ENCODE measurements around the gene PLB1.
"Not testable (repeated sequence)": the region's sequence is repeated elsewhere in the genome, so short reads cannot be mapped to it uniquely, and the experiment has no call there.

Gene PLB1

GRCh38 chr2:28469947-28470535, 25.8 kb upstream of the PLB1 start:
- DNase-seq: no peak

GRCh38 chr2:28470759-28471158, 25.1 kb upstream of the PLB1 start:
- DNase-seq: no peak

DNA sequence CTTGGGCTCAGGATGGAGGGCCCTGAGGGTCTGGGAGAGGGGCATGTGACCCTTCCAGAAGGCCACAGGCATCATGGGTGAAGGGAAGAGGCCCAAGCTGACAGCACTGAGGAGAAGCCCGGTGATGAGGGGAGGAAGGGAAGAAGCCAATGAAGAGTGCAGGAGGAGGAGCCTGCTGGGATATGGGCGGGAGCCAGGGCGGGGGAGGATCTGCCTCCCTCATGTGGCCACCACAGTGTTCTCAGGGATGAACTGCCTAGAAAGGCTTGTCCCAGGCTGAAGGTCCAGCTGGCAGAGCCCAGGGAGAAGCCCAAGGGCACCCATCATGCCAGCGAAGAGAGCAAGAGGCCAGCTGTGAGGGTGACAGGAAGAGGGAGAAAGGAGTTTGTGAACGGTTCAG, 24.6 kb upstream of the PLB1 start:
- DNase-seq: no peak

DNA sequence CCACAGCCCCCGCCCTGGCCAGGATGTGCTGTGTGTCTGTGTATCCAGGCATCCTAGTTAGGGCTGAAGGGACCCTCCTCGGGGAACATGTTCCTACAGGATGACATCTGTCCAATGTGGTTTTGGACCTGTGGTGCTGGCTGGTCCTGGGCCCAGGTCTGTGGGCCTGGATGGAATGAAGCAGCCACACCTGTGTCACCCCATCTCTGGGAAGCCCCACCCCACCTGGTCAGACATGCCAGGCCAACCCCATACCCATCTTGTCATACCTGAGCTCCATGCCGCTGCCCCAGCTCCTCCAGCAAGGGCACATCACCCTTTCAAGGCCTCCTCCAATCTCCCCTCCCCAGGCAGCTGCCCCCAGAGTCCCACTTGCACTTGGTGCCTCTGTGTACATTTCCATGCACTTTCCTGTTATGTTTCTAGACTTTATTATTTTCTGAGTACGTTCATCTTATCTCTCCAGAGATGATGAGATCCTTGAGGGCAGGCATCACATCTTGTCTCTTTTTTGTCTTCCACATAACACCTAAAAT, 24.1 kb upstream of the PLB1 start:
- DNase-seq: no peak

DNA sequence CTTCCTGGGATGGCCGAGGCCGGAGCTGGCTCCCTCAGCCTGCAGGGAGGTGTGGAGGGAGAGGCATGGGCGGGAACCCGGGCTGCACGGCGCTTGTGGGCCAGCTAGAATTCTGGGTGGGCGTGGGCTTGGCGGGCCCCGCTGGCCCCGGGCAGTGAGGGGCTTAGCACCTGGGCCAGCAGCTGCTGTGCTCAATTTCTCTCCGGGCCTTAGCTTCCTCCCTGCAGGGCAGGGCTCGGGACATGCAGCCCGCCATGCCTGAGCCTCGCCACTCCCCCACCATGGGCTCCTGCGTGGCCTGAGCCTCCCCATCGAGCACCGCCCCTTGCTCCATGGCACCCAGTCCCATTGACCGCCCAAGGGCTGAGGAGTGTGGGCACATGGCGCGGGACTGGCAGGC, 23.2 kb upstream of the PLB1 start:
- DNase-seq: not testable (repeated sequence)

- no peak for DNase-seq
Measured at GRCh38 chr2:28475088-28475595, 20.7 kb upstream of the PLB1 start.

DNA sequence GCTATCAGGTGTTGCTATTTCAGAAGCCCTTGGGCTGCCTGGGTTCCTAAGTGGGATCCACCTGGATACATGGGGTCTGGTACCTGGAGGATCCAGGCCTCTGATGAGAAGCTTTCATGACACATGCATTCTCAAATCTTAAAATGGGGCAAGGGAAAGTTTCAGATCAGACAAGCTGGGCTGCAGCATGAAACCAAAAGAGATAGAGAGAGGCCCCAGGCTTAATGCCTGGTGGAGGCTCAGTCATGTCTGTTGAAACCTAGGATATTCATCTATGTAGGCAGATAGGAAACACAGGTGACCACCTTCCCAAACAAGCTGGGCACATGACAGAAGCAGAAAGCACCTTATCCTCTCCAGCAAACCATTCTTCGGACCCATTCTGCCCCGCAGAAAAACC, 18.8 kb upstream of the PLB1 start:
- DNase-seq: no peak

DNA sequence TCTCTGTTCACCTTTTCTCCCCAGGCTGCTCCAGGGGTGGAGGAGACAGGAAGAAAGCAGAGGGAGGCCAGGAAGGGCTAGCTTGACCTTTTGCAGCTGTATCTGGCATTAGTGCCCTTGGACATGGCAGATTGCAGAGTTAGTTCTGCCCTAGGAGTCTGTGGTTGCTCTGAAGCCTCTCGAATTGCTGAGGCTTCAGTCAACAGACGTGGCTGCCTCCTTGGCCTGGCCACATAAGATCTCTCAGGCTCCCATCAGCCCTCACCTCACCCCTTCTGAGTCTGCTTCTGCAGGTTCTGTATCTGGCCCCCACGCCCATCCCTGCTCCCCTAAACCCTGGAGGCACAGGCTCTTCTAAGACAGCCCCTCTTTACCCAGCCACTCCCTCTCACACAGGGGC, 18.2 kb upstream of the PLB1 start:
- DNase-seq: no peak

DNA sequence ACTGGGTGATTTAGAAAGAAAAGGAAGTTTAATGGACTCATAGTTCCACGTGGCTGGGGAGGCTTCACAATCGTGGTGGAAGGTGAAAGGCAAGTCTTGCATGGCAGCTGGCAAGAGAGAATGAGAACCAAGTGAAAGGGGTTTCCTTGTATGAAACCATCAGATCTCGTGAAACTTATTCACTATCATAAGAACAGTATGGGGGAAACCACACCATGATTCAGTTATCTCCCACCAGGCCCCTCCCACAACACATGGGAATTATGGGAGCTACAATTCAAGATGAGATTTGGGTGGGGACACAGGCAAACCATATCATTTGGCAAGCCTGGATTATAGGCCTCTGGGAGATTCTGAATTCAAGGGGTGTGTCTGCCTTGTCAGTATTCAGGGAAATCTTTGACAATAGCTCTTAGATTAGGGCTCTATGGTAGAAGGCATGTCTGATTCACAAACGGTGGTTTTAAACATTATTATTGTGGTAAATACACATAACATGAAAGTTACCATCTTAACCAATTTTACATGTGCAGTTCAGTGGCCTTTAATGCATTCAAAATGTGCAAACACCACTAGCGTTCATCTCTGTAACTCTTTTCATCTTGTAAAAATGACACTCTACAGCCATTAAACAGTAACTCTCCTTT, 15.3 kb upstream of the PLB1 start:
- no peak for DNase-seq

DNA sequence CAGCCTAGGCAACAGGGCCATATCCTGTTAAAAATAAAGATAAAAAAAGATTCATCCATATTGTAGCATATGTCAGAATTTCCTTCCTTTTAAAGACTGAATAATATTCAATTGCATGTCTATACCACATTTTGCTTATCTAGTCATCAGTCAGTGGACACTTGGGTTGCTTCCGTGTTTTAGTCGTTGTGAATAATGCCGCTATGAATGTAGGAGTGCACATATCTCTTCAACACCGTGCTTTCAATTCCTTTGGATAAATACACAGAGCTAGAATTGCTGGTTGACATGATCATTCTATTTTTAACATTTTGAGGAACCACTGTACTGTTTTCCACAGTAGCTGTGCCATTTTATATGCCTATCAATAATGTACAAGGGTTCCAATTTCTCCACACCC, 14.0 kb upstream of the PLB1 start:
- no peak for DNase-seq

GRCh38 chr2:28484835-28485234, 11.0 kb upstream of the PLB1 start:
- DNase-seq: no peak

- DNase-seq: no peak
Measured at GRCh38 chr2:28486526-28486925, 9.3 kb upstream of the PLB1 start.

DNA sequence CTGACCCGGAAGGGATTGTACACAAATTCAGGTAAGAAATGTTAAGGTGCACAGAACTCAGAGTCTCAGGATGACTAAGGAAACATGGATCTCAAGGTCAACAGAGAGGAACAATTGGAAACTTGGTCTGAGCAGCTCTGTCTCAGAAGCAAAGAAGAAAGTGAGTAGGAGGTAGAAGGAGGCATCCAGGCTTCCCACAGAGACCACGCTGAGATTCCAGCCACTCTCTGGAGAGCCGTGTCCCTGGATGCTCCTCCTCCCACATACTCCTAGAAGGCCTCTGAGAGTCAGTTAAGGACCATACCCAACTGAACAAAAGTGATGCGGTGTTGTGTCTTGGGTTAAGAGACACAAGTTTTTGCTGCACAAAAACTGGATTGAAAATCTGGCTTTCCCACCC, 8.6 kb upstream of the PLB1 start:
- no peak for DNase-seq

DNA sequence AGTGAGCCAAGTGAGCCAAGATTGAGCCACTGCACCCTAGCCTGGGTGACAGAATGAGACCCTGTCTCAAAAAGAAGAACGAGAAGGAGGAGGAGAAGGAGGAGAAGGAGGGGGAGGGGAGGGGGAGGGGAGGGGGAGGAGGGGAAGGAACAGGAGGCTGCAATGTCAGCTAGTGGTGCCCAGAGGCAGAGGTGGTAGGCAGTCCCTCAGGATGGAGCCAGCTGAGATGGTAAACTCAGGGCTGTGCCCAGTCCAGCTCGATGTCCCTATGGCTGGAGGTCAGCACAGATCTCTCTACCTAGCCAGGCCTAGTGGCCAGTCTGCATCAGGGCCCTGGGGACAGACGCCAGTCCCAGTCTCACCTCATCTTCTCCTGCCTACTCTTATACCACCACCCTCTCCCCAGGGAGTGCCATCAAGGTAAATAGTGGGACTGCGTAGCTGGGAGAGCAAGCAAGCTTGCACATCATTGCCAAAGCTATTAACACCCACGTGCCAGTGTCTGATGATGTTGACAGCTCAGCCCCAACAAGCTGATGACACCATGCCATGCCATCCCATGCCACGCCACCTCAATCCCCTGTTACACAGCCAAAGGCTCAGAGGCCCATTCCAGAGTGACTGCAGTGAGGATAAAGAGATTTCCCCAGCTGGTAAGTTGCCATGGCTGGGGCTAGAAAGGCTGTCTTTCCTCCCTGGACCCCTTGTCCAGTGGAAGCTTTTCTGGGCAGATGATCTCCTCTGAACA, 7.6 kb upstream of the PLB1 start:
- no peak for DNase-seq

GRCh38 chr2:28488858-28489575, 6.8 kb upstream of the PLB1 start:
- no peak for DNase-seq

DNA sequence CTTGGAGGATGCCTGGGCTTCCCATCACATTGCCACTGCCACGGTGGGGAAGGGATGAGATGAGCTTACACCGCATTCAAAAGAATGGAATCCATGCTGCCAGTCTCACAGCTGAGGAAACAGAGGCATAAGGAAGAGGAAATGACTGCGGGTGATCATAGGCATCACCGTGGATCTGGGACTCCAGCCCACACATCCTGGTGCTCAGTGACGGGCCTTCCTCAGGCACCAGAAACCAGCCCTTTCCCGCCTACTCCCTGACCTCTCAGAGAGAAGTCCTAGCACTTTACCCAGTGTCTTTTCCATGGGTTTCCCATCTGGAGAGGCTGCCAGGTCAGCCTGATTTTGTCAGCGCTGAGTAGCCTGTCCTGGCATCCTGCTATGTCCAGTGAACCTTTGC, 5.3 kb upstream of the PLB1 start:
- no peak for DNase-seq

GRCh38 chr2:28492282-28492681, 3.6 kb upstream of the PLB1 start:
- no peak for DNase-seq

GRCh38 chr2:28493636-28494035, 2.2 kb upstream of the PLB1 start:
- no peak for DNase-seq

GRCh38 chr2:28496781-28497180, 921 bp downstream of the PLB1 start:
- no peak for DNase-seq

DNA sequence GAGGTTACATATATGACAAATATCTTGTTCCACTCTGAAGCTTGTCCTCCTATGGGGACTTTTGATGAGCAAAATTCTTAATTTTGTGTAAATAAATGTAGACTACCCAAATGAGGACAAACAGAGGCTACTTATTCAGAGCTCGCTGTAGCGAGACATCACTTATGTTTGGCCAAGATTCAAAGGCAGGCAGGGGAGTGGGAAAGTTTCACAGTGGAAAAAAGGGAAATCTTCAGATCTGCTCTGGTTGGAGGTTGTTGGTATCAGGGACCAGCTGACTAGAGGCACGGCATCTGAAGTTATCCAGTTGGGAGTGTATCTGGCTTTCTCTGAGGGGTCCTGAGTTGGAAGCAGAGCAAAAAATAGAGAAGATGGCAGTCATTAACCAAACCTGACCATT, 1.3 kb downstream of the PLB1 start:
- DNase-seq: no peak

DNA sequence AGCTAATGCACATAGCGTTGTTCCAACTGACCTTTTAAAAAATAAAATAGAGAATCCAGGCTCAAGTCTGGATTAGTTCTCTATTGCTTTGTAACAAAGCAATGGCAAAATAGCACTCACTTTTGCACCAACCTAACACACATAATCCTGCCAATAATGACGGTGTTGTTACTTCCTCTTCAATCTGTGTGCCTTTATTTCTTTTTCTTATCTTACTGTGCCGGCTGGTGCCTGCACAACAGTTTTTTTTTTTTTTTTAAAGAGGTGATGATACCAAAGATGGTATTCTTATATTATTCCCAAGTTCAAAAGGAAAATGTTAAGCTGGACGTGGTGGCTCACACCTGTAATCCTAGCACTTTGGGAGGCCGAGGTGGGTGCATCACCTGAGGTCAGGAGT, 3.4 kb downstream of the PLB1 start:
- no peak for DNase-seq

- no peak for DNase-seq
Measured at GRCh38 chr2:28505361-28505760, 9.5 kb downstream of the PLB1 start.

All from NCI-H1048 (cell line).